ENCODE data around the gene BIRC5. TPM values are rescaled to one million over a fixed set of nuclear protein-coding genes. Genes with fewer than 3 reads are reported as not detected.

Gene BIRC5
- total and polyA plus RNA-seq, 9 donors: 0.11 to 1.4 (median 0.73) TPM; not detected in 2

DNA sequence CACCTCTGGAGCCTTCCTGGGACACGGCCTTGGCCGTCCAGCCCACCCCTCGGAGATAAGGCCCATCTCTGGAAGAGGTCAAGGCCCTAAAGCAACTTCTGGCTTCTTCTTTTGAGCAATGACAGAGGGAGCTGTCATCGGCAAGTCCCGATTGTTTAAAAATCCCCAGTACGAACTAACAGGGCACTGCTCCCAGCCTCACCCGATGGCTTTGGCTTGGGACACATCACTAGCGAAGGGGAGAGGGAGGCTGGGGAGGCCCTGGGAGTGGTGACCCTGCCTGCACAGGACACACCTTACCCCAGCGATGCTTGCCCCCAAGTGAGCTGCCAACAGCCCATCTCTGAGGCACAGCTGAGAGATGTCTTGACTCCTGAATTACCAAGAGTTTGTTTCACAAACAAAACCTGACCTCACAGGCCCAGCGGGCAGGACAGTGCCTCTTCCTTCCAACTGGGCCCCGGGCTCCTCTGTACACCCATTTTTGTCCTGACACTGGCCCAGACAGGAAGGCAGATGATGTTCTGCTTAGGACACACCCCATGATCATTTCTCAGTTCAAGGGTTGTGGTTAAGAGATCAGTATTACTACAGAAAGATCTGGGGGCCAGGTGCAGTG, 40.8 kb upstream of the BIRC5 start:
- DNase-seq: peak in 2 of 5 donors; percentile 46 to 58
- no peak for TF ChIP-seq POLR2A (IDR thresholded peaks at IDR 0.05)
- TF ChIP-seq CTCF (IDR thresholded peaks at IDR 0.05): no peak
- no peak for TF ChIP-seq EP300 (IDR thresholded peaks at IDR 0.05)
- WGBS, 3 donors: 23 to 46% (median 33%) methylated on average over 11 of the region's 11 CpGs
- no peaks in the 10 kb centered on the region for H3K36me3 ChIP-seq
- no peaks in the 10 kb centered on the region for H3K9me3 ChIP-seq
- H3K4me1 ChIP-seq (ENCODE audit: insufficient read depth): peaks cover 20% of the 10 kb centered on the region
- intact Hi-C loops (cut with DNase I): no loop called here
- H3K27me3 ChIP-seq: no peaks in the 10 kb centered on the region
- peak overlapping the region; percentile 64 to 77 for H3K27ac ChIP-seq
- H3K4me3 ChIP-seq: no peak overlapping the region

DNA sequence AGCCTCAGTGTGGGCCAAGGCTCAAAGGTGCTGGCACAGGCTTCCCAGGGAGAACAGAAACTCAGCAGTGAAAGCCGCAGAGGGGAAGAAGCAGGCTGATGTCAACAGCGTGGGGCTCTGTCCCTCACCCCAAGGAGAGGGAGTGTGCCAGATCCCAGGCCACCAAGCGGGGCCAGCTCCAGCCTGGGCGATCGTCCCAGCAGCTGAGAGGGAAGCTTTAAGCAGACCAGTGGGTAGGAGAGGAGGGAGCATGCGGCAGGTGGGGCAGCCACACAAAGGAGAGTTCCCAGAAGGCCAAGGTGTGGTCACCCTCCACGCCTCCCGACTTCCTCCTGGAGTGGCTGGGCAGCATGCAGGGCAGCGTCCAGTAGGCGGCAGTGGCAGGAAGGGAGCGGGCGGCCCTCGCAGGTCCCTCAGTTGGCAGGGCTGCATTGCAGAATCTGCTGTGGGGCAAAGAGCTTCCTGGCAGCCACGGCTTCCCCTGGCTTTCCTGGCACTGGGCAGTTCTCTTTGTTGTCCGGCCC, 39.6 kb upstream of the BIRC5 start:
- WGBS, 3 donors: 76 to 82% (median 81%) methylated on average over 15 of the region's 15 CpGs
- Histone ChIP-seq H3K4me3 (no peak overlapping the region), H3K9me3 (no peaks in the 10 kb centered on the region), H3K27ac (peak overlapping the region; percentile 74 to 77), H3K36me3 (no peaks in the 10 kb centered on the region), H3K4me1 (ENCODE audit: insufficient read depth) (peaks cover 23% of the 10 kb centered on the region), H3K27me3 (no peaks in the 10 kb centered on the region)
- intact Hi-C loops (cut with DNase I): no loop called here
- TF ChIP-seq CTCF (IDR thresholded peaks at IDR 0.05): peak in 1 of 3 donors; percentile 22
- no peak for TF ChIP-seq POLR2A (IDR thresholded peaks at IDR 0.05)
- peak in 4 of 5 donors; percentile 50 to 60 (median 56) for DNase-seq

DNA sequence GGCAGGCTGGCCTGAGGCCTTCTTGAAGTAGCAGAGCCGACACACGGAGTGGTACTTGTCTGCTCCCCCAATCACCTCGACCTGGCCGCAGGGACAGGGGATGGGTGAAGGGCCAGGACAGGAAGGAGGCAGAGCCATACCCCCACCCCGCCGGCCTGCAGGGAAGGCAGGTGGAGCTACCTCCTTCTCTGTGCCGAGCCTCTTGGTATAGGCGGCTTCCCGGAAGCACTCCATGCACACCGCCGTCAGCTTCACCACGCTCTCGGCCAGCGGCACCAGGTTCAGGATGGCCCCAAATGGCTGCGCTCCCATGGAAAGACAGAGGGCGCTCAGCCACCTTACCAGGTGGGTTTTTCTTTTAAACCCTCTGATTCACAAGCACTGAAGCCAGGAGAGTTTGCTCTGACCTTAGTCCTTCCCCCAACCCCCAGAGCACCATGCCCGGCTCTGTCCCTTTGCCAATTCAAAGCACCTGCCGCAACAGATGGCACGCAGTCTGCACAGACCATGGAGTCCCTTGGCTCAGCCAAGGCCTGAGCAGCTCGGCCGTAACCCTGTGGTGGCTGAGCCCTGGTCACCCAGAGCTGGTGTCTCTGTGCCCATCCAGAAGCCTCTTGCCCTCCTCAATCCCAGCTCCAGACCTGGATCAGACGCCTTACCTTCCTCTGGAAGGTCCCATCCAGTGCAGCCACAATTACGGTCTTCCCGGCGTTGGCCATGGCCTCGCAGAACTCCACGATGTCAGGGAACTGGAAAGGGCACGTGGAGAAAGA, 39.0 kb upstream of the BIRC5 start:
- Histone ChIP-seq H3K9me3 (no peaks in the 10 kb centered on the region), H3K36me3 (no peaks in the 10 kb centered on the region), H3K4me3 (no peak overlapping the region), H3K4me1 (ENCODE audit: insufficient read depth) (peaks cover 24% of the 10 kb centered on the region), H3K27me3 (no peaks in the 10 kb centered on the region), H3K27ac (peak overlapping the region; percentile 74 to 77)
- TF ChIP-seq POLR2A (IDR thresholded peaks at IDR 0.05): no peak
- TF ChIP-seq CTCF (IDR thresholded peaks at IDR 0.05): no peak
- TF ChIP-seq EP300 (IDR thresholded peaks at IDR 0.05): no peak
- 75 to 87% (median 83%) methylated on average over 28 of the region's 28 CpGs for WGBS, 3 donors
- intact Hi-C loops (cut with DNase I): loop anchor here in 2 of 4 donors (5.0 kb wide), 1 partner anchor 63 kb away; no protein-coding TSS in a partner anchor
- DNase-seq: peak in 1 of 5 donors; percentile 41

- no peak overlapping the region for H3K27ac ChIP-seq
- H3K4me3 ChIP-seq: no peak overlapping the region
- no peaks in the 10 kb centered on the region for H3K36me3 ChIP-seq
- TF ChIP-seq POLR2A (IDR thresholded peaks at IDR 0.05) (no peak), CTCF (IDR thresholded peaks at IDR 0.05) (no peak), EP300 (IDR thresholded peaks at IDR 0.05) (no peak)
- no peak for DNase-seq
- intact Hi-C loops (cut with DNase I): loop anchor here in 2 of 4 donors (5.0 kb wide), 1 partner anchor 63 kb away; no protein-coding TSS in a partner anchor
- H3K4me1 ChIP-seq (ENCODE audit: insufficient read depth): peaks cover 24% of the 10 kb centered on the region
- H3K9me3 ChIP-seq: no peaks in the 10 kb centered on the region
- 62 to 73% (median 71%) methylated on average over 14 of the region's 14 CpGs for WGBS, 3 donors
- H3K27me3 ChIP-seq: no peaks in the 10 kb centered on the region
Observed at GRCh38 chr17:78175643-78175981, 38.4 kb upstream of the BIRC5 start.

Data from ovary (tissue), 9 donors.